Mammary epithelial cell (primary cell): ENCODE measurements around the gene WDR81.

Source experiments
- CTCF ChIP-seq, 2 donors: IDR thresholded peaks in 1 of 2; conservative IDR thresholded peaks in 1 of 2; 2 replicates each; pipeline ENCODE4 v1.5.1; 2011 to 2012; ENCODE audit warnings: inconsistent platforms in 2 of 2, low read length in 2 of 2, mild to moderate bottlenecking in 2 of 2, control low read depth in 1 of 2, low read depth in 1 of 2; ENCODE audit not compliant: insufficient read depth in 1 of 2; ENCODE audit errors: extremely low read depth in 1 of 2
- EZH2 ChIP-seq: IDR thresholded peaks from 2 replicates; pipeline ENCODE4 v1.6.1; 2012; ENCODE audit warnings: low read length, inconsistent platforms, borderline replicate concordance

- TF ChIP-seq CTCF (conservative IDR thresholded peaks at IDR 0.05 in 1 of 2, IDR thresholded peaks at IDR 0.05 in 1 of 2; ENCODE audit: extremely low read depth in 1 of 2, insufficient read depth in 1 of 2, low read depth in 1 of 2, low read length in 2 of 2) (no peak), EZH2 (no peak)
These were observed 8.8 kb upstream of the WDR81 start for GRCh38 chr17:1715803-1716075.
